PFSK-1 (cell line): Measurements from ENCODE around the gene SH3BP1.

ENCODE experiments used
- FOXP2 ChIP-seq: optimal IDR thresholded peaks from 2 replicates; pipeline ENCODE3; 2011; ENCODE audit warnings: borderline replicate concordance, control low read depth, inconsistent platforms; ENCODE audit not compliant: insufficient read depth; ENCODE audit errors: extremely low read length, extremely low read depth
- POLR2AphosphoS5 ChIP-seq: IDR thresholded peaks from 2 replicates; pipeline ENCODE4 v1.6.1; 2012; ENCODE audit warnings: low read depth, mild to moderate bottlenecking, control low read depth, low read length, moderate library complexity
- REST ChIP-seq, 2 experiments: IDR thresholded peaks; 2 replicates each; pipeline versions ENCODE4 v1.6.1 to v1.8.0; 2011 to 2012; ENCODE audit warnings: low read depth in 2 of 2, low read length in 2 of 2, control low read depth in 1 of 2, inconsistent platforms in 1 of 2, mild to moderate bottlenecking in 1 of 2, moderate library complexity in 1 of 2; ENCODE audit not compliant: insufficient read depth in 1 of 2
- SIN3A ChIP-seq: IDR thresholded peaks from 2 replicates; pipeline ENCODE4 v1.6.1; 2012; ENCODE audit warnings: mild to moderate bottlenecking, low read length, moderate library complexity, borderline replicate concordance; ENCODE audit not compliant: insufficient read depth
- TAF1 ChIP-seq: IDR thresholded peaks from 2 replicates; pipeline ENCODE4 v1.6.1; 2012; ENCODE audit warnings: low read length, control low read depth, borderline replicate concordance; ENCODE audit not compliant: insufficient read depth

The SH3BP1 gene

GRCh38 chr22:37634417-37634924, 5.0 kb upstream of the SH3BP1 start:
- TF ChIP-seq SIN3A: no peak
- TF ChIP-seq TAF1: no peak
- TF ChIP-seq POLR2AphosphoS5: no peak
- no peak for TF ChIP-seq REST (IDR thresholded peaks at IDR 0.05; ENCODE audit: insufficient read depth in 1 of 2, low read depth in 2 of 2, low read length in 2 of 2)
- TF ChIP-seq FOXP2: no peak

GRCh38 chr22:37635157-37635556, 4.3 kb upstream of the SH3BP1 start:
- TF ChIP-seq REST (IDR thresholded peaks at IDR 0.05; ENCODE audit: insufficient read depth in 1 of 2, low read depth in 2 of 2, low read length in 2 of 2): no peak
- TF ChIP-seq TAF1: no peak
- TF ChIP-seq POLR2AphosphoS5: no peak
- no peak for TF ChIP-seq SIN3A
- no peak for TF ChIP-seq FOXP2

GRCh38 chr22:37636186-37636948, 3.1 kb upstream of the SH3BP1 start:
- TF ChIP-seq FOXP2 (peak; percentile 74), POLR2AphosphoS5 (no peak; the same call in 1 of the 2 replicates), TAF1 (no peak)

- TF ChIP-seq SIN3A: no peak
- no peak for TF ChIP-seq POLR2AphosphoS5
- TF ChIP-seq TAF1: no peak
- no peak for TF ChIP-seq REST (IDR thresholded peaks at IDR 0.05; ENCODE audit: insufficient read depth in 1 of 2, low read depth in 2 of 2, low read length in 2 of 2)
- no peak for TF ChIP-seq FOXP2
Measured at GRCh38 chr22:37636949-37637273, 2.6 kb upstream of the SH3BP1 start.

GRCh38 chr22:37638391-37639069, 939 bp upstream of the SH3BP1 start:
- TF ChIP-seq FOXP2 (no peak), REST (IDR thresholded peaks at IDR 0.05; ENCODE audit: insufficient read depth in 1 of 2, low read depth in 2 of 2, low read length in 2 of 2) (no peak), SIN3A (no peak), POLR2AphosphoS5 (no peak), TAF1 (no peak)
